Naive thymus-derived CD4-positive, alpha-beta T cell (primary cell): ENCODE data around the gene XYLB. TPM values are rescaled to one million over a fixed set of nuclear protein-coding genes. Genes with fewer than 3 reads are reported as not detected.

Experiments used
- ATAC-seq: fragments of 150-1000 bp; cut with Tn5 transposase; 2 replicates; pipeline ENCODE4 v1.10.0; 2021; ENCODE audit warnings: mild to moderate bottlenecking, moderate library complexity
- CTCF ChIA-PET: fragments of 350-600 bp; sonication (Branson Sonifier 250); formaldehyde crosslinking; loops from one replicate; lab custom pipeline; 2021; ENCODE audit warnings: antibody characterized with exemption; lab: Charles Lee
- POLR2A ChIA-PET: fragments of 350-600 bp; sonication (Branson Sonifier 250); formaldehyde crosslinking; loops from one replicate; lab custom pipeline; 2021; ENCODE audit warnings: antibody characterized with exemption, inconsistent platforms; lab: Charles Lee
- DNase-seq, 9 donors: peaks; one replicate each; pipeline versions ENCODE4 v3.0.0 to v3.0.0-alpha.2; 2020 to 2022; ENCODE audit warnings: mixed read lengths in 1 of 9
- H3K27ac ChIP-seq: one replicate; pipeline ENCODE4 v1.7.0; 2013; ENCODE audit warnings: mild to moderate bottlenecking, low read depth, low read length, moderate library complexity
- H3K27me3 ChIP-seq, 2 donors: one replicate each; pipeline ENCODE4 v1.7.0; 2013; ENCODE audit warnings: low read length in 2 of 2, mild to moderate bottlenecking in 2 of 2, moderate library complexity in 2 of 2; ENCODE audit not compliant: control insufficient read depth in 2 of 2, insufficient read depth in 2 of 2
- H3K36me3 ChIP-seq, 3 experiments: 1 replicate in 2 of 3; 2 replicates in 1 of 3; pipeline ENCODE4 v1.7.0; 2013; ENCODE audit warnings: low read length in 3 of 3, mild to moderate bottlenecking in 3 of 3, moderate library complexity in 1 of 3; ENCODE audit not compliant: insufficient read depth in 3 of 3, control insufficient read depth in 2 of 3
- H3K4me1 ChIP-seq, 2 donors: one replicate each; pipeline ENCODE4 v1.7.0; 2013; ENCODE audit warnings: low read length in 2 of 2, mild to moderate bottlenecking in 2 of 2, moderate library complexity in 1 of 2; ENCODE audit not compliant: control insufficient read depth in 2 of 2, insufficient read depth in 2 of 2
- H3K4me3 ChIP-seq: 2 replicates; pipeline ENCODE4 v1.7.0; 2013; ENCODE audit warnings: mild to moderate bottlenecking, low read length
- H3K9me3 ChIP-seq, 3 experiments: 1 replicate in 2 of 3; 2 replicates in 1 of 3; pipeline ENCODE4 v1.7.0; 2013; ENCODE audit warnings: low read length in 3 of 3; ENCODE audit not compliant: control insufficient read depth in 2 of 3
- H3K27ac Mint-ChIP-seq, 9 donors: one replicate each; pipeline ENCODE4 v1.8.0; 2020 to 2022; ENCODE audit warnings: mixed read lengths in 9 of 9, mild to moderate bottlenecking in 8 of 9, moderate library complexity in 5 of 9, inconsistent platforms in 2 of 9
- H3K27me3 Mint-ChIP-seq, 5 donors: one replicate each; pipeline ENCODE4 v1.8.0; 2021 to 2022; ENCODE audit warnings: mixed read lengths in 5 of 5, mild to moderate bottlenecking in 1 of 5
- H3K36me3 Mint-ChIP-seq, 5 donors: one replicate each; pipeline ENCODE4 v1.8.0; 2020 to 2022; ENCODE audit warnings: mixed read lengths in 5 of 5, mild to moderate bottlenecking in 3 of 5, inconsistent platforms in 1 of 5
- H3K4me1 Mint-ChIP-seq, 7 donors: one replicate each; pipeline ENCODE4 v1.8.0; 2020 to 2022; ENCODE audit warnings: mixed read lengths in 7 of 7, mild to moderate bottlenecking in 3 of 7, inconsistent platforms in 1 of 7
- H3K4me3 Mint-ChIP-seq, 10 donors: one replicate each; pipeline ENCODE4 v1.8.0; 2020 to 2022; ENCODE audit warnings: mild to moderate bottlenecking in 10 of 10, mixed read lengths in 10 of 10, moderate library complexity in 6 of 10, inconsistent platforms in 2 of 10
- H3K9me3 Mint-ChIP-seq, 11 donors: one replicate each; pipeline ENCODE4 v1.8.0; 2020 to 2022; ENCODE audit warnings: mixed read lengths in 11 of 11, mild to moderate bottlenecking in 4 of 11, inconsistent platforms in 1 of 11, moderate library complexity in 1 of 11
- intact Hi-C, 2 donors: fragments of 100-400 bp; cut with micrococcal nuclease; formaldehyde crosslinking; loops; one replicate each; pipeline ENCODE4 v1.15.1; 2023
- polyA plus RNA-seq, 2 donors: library from polyadenylated mRNA; unstranded; fragments of 300-500 nt; fragmentation: Illumina TruSeq; gene quantifications; one replicate each; pipeline ENCODE4 v1.2.3, GENCODE V29; 2021
- total RNA-seq, 6 experiments: library from RNA in 5 of 6; stranded (reverse) in 5 of 6; gene quantifications; 1 replicate in 5 of 6; 2 replicates in 1 of 6; pipeline ENCODE4 v1.2.3 and lab custom pipeline; 2021 to 2026

The XYLB gene
- total and polyA plus RNA-seq, 7 experiments from 2014 or later, result 0.37 to 6.7 (median 2.0) TPM

- H3K4me3 Mint-ChIP-seq, result peak overlapping the region; percentile 88 to 99 (median 97)
Observed at GRCh38 chr3:38454178-38454883, 107.7 kb downstream of the XYLB start.

GRCh38 chr3:38454884-38455638, 108.5 kb downstream of the XYLB start:
- DNase-seq (peak in 6 of 9 donors; percentile 10 to 52 (median 46)), ATAC-seq (no peak)
- H3K27me3 ChIP-seq, result no peaks in the 10 kb centered on the region
- H3K4me3 ChIP-seq, result peak overlapping the region; percentile 74
- Mint-ChIP-seq H3K27me3 (peaks cover 0 to 14% (median 0%) of the 10 kb centered on the region in 5 donors), H3K9me3 (peaks cover 0 to 8% (median 3%) of the 10 kb centered on the region in 11 donors), H3K4me3 (peak overlapping the region; percentile 88 to 99 (median 97)), H3K4me1 (peaks cover 7 to 40% (median 25%) of the 10 kb centered on the region in 7 donors), H3K27ac (peak overlapping the region; percentile 52 to 95 (median 84)), H3K36me3 (peaks cover 0 to 4% (median 0%) of the 10 kb centered on the region in 5 donors)
- H3K27ac ChIP-seq, result peak overlapping the region; percentile 60
- intact Hi-C loops, result loop anchor here (1.0 to 2.0 kb wide), 8 partner anchors 24 to 318 kb away; partner anchors contain the start of genes XYLB (in 2 of the 2), ACAA1 (in 1 of the 2) and EXOG (in 1 of the 2)
- ChIA-PET CTCF (interaction anchor here (1.4 to 1.9 kb wide), 3 partner anchors 25 to 109 kb away, joined by 4 to 13 read pairs (median 9); partner anchors contain the start of gene XYLB), POLR2A (interaction anchor here (1.1 kb wide), 1 partner anchor 109 kb away, joined by 3 read pairs; the partner anchor contains the start of gene XYLB)
- H3K4me1 ChIP-seq, result peaks cover 5 to 12% of the 10 kb centered on the region in 2 donors
- no peaks in the 10 kb centered on the region for H3K9me3 ChIP-seq
- H3K36me3 ChIP-seq, result no peaks in the 10 kb centered on the region

More at GRCh38 chr3:38454178-38454883, 107.7 kb downstream of the XYLB start:
- Histone ChIP-seq H3K4me3 (peak overlapping the region; percentile 74), H3K4me1 (peaks cover 5 to 12% of the 10 kb centered on the region in 2 donors), H3K27me3 (no peaks in the 10 kb centered on the region), H3K36me3 (no peaks in the 10 kb centered on the region), H3K9me3 (no peaks in the 10 kb centered on the region), H3K27ac (peak overlapping the region; percentile 60)
- ChIA-PET CTCF (interaction anchor here (1.4 kb wide), 1 partner anchor 67 kb away, joined by 4 read pairs; no protein-coding TSS in a partner anchor), POLR2A (interaction anchor here (1.6 kb wide), 1 partner anchor 317 kb away, joined by 4 read pairs; the partner anchor contains the start of gene ACAA1)
- peak; percentile 76 for ATAC-seq
- peak in 8 of 9 donors; percentile 22 to 63 (median 47) for DNase-seq
- Mint-ChIP-seq H3K27ac (peak overlapping the region; percentile 59 to 95 (median 91)), H3K36me3 (peaks cover 0 to 4% (median 0%) of the 10 kb centered on the region in 5 donors), H3K4me1 (peaks cover 7 to 40% (median 25%) of the 10 kb centered on the region in 7 donors), H3K9me3 (peaks cover 0 to 10% (median 3%) of the 10 kb centered on the region in 11 donors), H3K27me3 (peaks cover 0 to 18% (median 0%) of the 10 kb centered on the region in 5 donors)
- intact Hi-C loops, result loop anchor here (2.0 kb wide), 5 partner anchors 24 to 108 kb away; partner anchors contain the start of gene XYLB (in 2 of the 2)

- DNase-seq, result peak in 1 of 9 donors; percentile 46
- Histone ChIP-seq H3K4me3 (peak overlapping the region; percentile 74), H3K27ac (peak overlapping the region; percentile 60)
Observed at GRCh38 chr3:38455639-38456430, 109.2 kb downstream of the XYLB start.

GRCh38 chr3:38457111-38458003, 110.8 kb downstream of the XYLB start:
- Mint-ChIP-seq H3K36me3 (peaks cover 0 to 3% (median 0%) of the 10 kb centered on the region in 5 donors), H3K27ac (no peak overlapping the region), H3K4me1 (peaks cover 7 to 40% (median 23%) of the 10 kb centered on the region in 7 donors), H3K4me3 (peak overlapping the region in 6 of 10 donors; percentile 13 to 90 (median 36)), H3K9me3 (no peaks in the 10 kb centered on the region), H3K27me3 (peaks cover 0 to 10% (median 0%) of the 10 kb centered on the region in 5 donors)
- CTCF ChIA-PET, result interaction anchor here (1.4 kb wide), 1 partner anchor 22 kb away, joined by 4 read pairs; no protein-coding TSS in a partner anchor
- DNase-seq (no peak), ATAC-seq (no peak)
- intact Hi-C loops, result no loop called here
- H3K27ac ChIP-seq, result no peak overlapping the region
- peaks cover 5 to 12% of the 10 kb centered on the region in 2 donors for H3K4me1 ChIP-seq
- POLR2A ChIA-PET, result interaction anchor here (1.1 kb wide), 1 partner anchor 19 kb away, joined by 4 read pairs; no protein-coding TSS in a partner anchor
- no peaks in the 10 kb centered on the region for H3K9me3 ChIP-seq
- H3K36me3 ChIP-seq, result no peaks in the 10 kb centered on the region
- no peaks in the 10 kb centered on the region for H3K27me3 ChIP-seq
- no peak overlapping the region for H3K4me3 ChIP-seq

More at GRCh38 chr3:38455639-38456430, 109.2 kb downstream of the XYLB start:
- H3K4me1 Mint-ChIP-seq, result peaks cover 7 to 40% (median 25%) of the 10 kb centered on the region in 7 donors
- Histone ChIP-seq H3K36me3 (no peaks in the 10 kb centered on the region), H3K27me3 (no peaks in the 10 kb centered on the region), H3K9me3 (no peaks in the 10 kb centered on the region), H3K4me1 (peaks cover 5 to 12% of the 10 kb centered on the region in 2 donors)
- peak overlapping the region in 6 of 9 donors; percentile 25 to 91 (median 59) for H3K27ac Mint-ChIP-seq
- ATAC-seq, result peak; percentile 33
- CTCF ChIA-PET, result interaction anchor here (0.6 to 1.9 kb wide), 4 partner anchors 25 to 109 kb away, joined by 3 to 13 read pairs (median 6); partner anchors contain the start of gene XYLB
- POLR2A ChIA-PET, result interaction anchor here (0.6 to 1.1 kb wide), 3 partner anchors 18 to 110 kb away, joined by 3 to 4 read pairs (median 3); partner anchors contain the start of gene XYLB
- H3K36me3 Mint-ChIP-seq, result peaks cover 0 to 3% (median 0%) of the 10 kb centered on the region in 5 donors
- peak overlapping the region; percentile 81 to 97 (median 96) for H3K4me3 Mint-ChIP-seq
- peaks cover 0 to 12% (median 0%) of the 10 kb centered on the region in 5 donors for H3K27me3 Mint-ChIP-seq
- H3K9me3 Mint-ChIP-seq, result peaks cover 0 to 3% (median 0%) of the 10 kb centered on the region in 11 donors
- intact Hi-C loops, result loop anchor here (1.0 to 2.0 kb wide), 8 partner anchors 23 to 319 kb away; partner anchors contain the start of genes XYLB (in 2 of the 2), ACAA1 (in 1 of the 2) and EXOG (in 1 of the 2)
